GM12865 (cell line): ENCODE data around the gene C9orf43.
A peak's percentile ranks its signal among the peaks of the same experiment; 100 is the strongest.
"Not testable (repeated sequence)": the region's sequence is repeated elsewhere in the genome, so short reads cannot be mapped to it uniquely, and the experiment has no call there.

ENCODE experiments used
- DNase-seq: peaks from one replicate; pipeline ENCODE4 v3.0.0; 2010; ENCODE audit warnings: low read depth
- H3K4me3 ChIP-seq: 2 replicates; pipeline ENCODE4 v1.5.1; 2011; ENCODE audit warnings: mild to moderate bottlenecking, low read depth, low read length, control low read depth
- CTCF ChIP-seq: IDR thresholded peaks from 2 replicates; pipeline ENCODE4 v1.5.1; 2011; ENCODE audit warnings: low read length, control low read depth, low read depth, inconsistent platforms; ENCODE audit not compliant: insufficient read depth; ENCODE audit errors: missing control alignments

The C9orf43 gene

GRCh38 chr9:113410207-113410864 lies at the start of gene C9orf43, which contains the start of gene POLE3:
C9orf43 (plus strand) TSS chr9:113410747; CDS start chr9:113413494, 2,747 bp downstream.
POLE3 (minus strand) TSS chr9:113410675; CDS start chr9:113410293, 382 bp downstream.
- peak; percentile 97 for DNase-seq

GRCh38 chr9:113361304-113362018 lies 49.1 kb upstream of the C9orf43 start:
- DNase-seq: no peak
- H3K4me3 ChIP-seq: no peak overlapping the region
- no peak for TF ChIP-seq CTCF

More at GRCh38 chr9:113410207-113410864, at the start of gene C9orf43, which contains the start of gene POLE3:
- no peak for TF ChIP-seq CTCF
- peak within 1 kb of the TSS; percentile 81 for H3K4me3 ChIP-seq

GRCh38 chr9:113363336-113363735 lies 47.2 kb upstream of the C9orf43 start:
- no peak for DNase-seq
- no peak for TF ChIP-seq CTCF
- H3K4me3 ChIP-seq: no peak overlapping the region

- H3K4me3 ChIP-seq: no peak overlapping the region
- no peak for DNase-seq
- TF ChIP-seq CTCF: no peak
Measured at GRCh38 chr9:113364951-113365350, 45.6 kb upstream of the C9orf43 start.

GRCh38 chr9:113365652-113366051 lies 44.9 kb upstream of the C9orf43 start:
- not testable (repeated sequence) for H3K4me3 ChIP-seq, DNase-seq

GRCh38 chr9:113368348-113368981 lies 42.1 kb upstream of the C9orf43 start:
- no peak overlapping the region for H3K4me3 ChIP-seq
- TF ChIP-seq CTCF: no peak
- DNase-seq: no peak
